ENCODE data around the gene PROB1. TPM values are rescaled to one million over a fixed set of nuclear protein-coding genes. Genes with fewer than 3 reads are reported as not detected.
"Not testable (repeated sequence)": the region's sequence is repeated elsewhere in the genome, so short reads cannot be mapped to it uniquely, and the experiment has no call there.

The PROB1 gene
- total RNA-seq, 1 experiment from 2014 or later, result not detected

DNA sequence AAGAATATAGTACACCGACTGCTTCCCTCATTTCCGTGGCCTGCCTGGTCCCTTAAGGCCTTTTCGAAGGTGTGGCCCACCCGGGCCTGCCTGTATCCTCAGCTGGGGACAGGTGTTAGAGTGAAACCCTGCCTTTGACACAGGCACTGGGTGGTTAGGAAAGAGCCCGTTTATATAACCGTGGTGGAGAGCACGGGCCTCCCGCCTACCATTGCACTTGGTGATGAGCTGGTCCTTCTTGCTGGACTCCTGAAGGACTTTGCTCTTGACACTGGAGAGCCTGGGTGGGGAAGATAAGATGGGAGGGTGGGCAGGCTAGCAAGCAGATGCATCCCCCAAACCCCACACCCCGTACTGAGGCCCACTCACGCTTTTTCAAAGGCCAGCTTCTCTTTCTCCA is 6.6 kb upstream of the PROB1 start:
- in situ Hi-C loops (cut with HindIII; ENCODE audit: low pct_unique_long_range_greater_than_20kb, low sequenced_read_pairs), result loop anchor here (25.0 kb wide), 1 partner anchor 111 kb away; no protein-coding TSS in a partner anchor

DNA sequence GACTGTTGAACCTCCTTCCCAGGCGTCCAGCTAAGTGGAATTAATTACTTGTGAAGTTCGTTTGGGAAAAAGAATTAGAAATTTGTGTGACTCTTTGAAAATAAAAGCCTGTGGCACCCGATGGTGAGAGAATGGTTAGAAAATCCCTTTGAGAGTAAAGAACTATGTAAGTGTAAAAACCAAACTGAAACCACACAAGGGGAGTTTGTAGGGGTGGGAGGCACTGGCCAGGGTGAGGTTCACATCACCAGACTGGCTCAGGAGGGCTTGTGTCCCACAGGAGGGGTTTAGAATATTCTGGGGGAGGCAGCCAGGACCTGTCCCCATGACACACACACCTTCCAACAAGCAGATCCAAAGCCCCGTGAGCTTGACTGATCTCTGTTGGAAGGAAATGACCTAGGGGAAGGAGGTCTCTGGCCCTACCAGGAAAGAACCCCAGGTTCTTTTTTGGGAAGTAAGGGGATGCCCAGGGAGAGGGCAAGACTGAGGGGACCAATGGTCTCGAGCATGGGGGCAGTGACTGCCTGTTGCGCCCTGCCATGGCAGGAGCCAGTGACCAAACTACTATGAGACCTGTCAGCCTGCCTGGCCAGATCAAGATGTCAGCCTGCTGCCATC is 4.7 kb upstream of the PROB1 start:
- DNase-seq (ENCODE audit: low read depth), result no peak
- in situ Hi-C loops (cut with HindIII; ENCODE audit: low pct_unique_long_range_greater_than_20kb, low sequenced_read_pairs), result loop anchor here (25.0 kb wide), 1 partner anchor 113 kb away; no protein-coding TSS in a partner anchor

More for the DNA sequence above, 6.6 kb upstream of the PROB1 start:
- no peak for DNase-seq (ENCODE audit: low read depth)

DNA sequence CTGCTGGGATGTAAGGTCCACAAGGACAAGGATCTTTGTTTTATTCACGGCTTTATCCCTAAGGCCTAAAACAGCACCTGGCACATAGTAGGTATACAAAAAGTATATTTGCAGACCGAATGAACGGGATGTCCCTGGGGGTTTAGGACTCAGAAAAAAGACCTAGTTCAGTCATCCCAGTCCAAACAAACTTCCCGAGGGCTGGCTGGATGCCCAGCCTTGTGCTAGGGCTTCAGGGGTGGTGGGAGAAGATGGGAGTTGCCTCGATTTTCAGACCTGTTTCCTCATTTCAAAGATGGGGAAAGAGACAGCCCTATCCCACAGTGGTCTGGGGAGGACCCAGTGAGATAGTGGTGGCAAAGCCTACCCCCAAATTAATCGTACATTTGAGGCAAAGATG is 3.0 kb upstream of the PROB1 start:
- in situ Hi-C loops (cut with HindIII; ENCODE audit: low pct_unique_long_range_greater_than_20kb, low sequenced_read_pairs), result no loop called here
- no peak for DNase-seq (ENCODE audit: low read depth)

DNA sequence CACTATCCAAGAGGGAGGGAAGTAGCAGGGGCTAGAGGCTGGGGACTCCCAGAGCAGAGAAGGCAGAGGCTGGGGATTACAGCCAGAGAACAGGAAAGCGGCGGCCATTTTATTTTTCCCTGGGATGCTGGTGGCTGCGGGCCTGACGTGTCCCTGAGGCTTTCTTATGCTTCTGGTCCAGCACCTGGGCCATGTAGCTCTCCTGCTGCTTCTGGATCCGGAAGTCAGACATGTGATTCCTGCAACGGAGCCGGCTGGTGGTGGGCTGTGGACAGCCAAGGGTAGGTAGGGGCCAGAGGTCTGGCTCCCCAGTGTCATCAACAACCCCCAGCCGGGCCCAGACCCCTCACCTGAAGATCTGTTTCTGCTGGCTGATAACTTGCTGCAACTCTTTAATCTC is 1.8 kb upstream of the PROB1 start:
- no peak for DNase-seq (ENCODE audit: low read depth)
- in situ Hi-C loops (cut with HindIII; ENCODE audit: low pct_unique_long_range_greater_than_20kb, low sequenced_read_pairs), result no loop called here

DNA sequence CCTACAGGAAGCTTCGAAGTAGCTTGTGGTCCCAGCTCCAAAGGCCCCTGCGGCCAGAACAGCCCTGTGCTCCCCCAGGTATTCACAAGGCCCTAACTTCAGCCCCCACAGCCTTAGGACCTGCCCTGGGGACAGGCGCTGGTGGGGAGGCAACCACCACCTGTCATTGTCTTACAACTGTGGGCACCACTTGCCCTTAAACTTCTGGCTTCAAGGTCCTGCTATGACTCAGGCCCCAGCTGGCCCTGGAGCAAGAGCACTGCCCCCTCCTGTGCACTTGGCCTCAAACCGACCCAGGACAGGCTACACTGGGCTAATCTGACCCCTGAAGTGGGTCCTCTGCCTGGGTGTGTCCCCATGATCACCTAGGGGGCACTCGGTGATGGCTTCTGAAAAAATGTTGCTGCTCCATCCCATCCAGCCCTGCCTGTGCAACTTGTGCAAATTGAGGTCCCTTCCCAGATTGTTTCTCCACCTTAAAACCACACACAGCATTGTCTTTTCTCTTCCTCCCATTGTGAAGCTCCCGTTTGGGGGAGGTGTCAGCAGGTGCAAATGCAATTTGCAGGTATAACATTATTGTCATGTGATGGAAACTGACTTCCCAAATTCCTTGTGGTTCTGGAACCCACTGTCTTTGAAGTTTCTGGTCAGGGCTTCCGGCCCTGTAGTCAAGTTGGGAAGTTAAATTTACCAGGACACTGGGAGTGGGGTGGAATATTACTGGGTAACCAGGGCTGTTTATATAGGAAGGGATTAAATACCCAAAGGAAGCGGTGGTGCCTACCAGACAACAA is 1.1 kb upstream of the PROB1 start:
- DNase-seq (ENCODE audit: low read depth), result no peak
- in situ Hi-C loops (cut with HindIII; ENCODE audit: low pct_unique_long_range_greater_than_20kb, low sequenced_read_pairs), result no loop called here

DNA sequence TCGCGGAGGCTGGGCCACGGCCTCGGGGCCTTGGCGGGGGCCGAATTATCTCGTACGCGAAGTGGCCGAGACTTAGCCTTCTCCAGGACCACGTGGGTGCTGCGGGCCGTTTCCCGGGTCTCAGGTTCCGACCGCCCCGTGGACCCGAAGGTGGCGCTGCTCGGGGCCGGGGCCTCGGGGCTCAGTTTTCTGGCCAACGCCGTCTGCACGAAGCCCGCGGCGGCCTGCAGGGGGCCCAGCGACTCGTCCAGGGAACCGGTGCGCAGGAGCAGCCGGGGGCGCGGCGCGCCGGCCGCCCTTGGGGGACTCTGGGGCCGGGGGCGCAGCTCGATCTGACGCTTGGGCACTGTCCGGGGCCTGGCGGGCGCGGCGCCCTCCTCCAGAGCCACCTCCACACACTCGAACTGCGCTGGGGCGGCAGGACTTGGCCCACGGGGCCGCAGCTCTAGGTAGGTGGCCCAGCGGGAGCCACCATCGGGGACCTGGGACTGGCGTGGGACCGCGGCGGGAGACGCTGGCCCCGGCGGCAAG is 716 bp downstream of the PROB1 start:
- in situ Hi-C loops (cut with HindIII; ENCODE audit: low pct_unique_long_range_greater_than_20kb, low sequenced_read_pairs), result no loop called here
- DNase-seq (ENCODE audit: low read depth), result no peak

DNA sequence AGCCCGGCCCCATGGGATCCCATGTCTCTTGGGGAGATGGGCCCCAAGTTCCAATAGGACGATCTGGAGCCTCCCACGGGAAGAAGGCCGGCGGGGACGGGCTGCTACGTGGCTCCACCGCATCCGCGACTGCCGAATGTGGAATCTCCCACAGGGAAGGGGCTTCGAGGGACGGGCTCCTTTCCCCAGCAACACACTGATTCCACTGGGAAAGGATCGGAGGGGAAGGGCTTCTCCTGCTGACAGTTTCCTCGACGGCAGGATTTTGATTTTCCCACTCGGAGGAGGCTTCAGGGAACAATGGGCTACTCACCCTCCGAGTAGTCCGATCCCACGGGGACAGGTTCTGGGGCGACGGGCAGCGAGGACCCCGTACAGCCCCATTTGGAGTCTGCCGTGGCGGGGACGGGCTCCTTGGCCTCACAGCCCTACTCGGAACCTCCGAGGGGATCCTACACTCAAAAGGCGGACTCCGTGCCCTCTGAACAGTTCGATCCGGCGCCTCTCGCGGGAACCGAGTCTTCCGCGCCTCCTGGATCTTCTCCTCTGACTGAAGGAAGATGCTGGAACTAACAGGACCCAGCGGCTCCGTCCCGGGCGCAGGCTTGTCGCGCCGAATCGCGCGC is 1.3 kb downstream of the PROB1 start:
- DNase-seq (ENCODE audit: low read depth), result no peak
- in situ Hi-C loops (cut with HindIII; ENCODE audit: low pct_unique_long_range_greater_than_20kb, low sequenced_read_pairs), result no loop called here

DNA sequence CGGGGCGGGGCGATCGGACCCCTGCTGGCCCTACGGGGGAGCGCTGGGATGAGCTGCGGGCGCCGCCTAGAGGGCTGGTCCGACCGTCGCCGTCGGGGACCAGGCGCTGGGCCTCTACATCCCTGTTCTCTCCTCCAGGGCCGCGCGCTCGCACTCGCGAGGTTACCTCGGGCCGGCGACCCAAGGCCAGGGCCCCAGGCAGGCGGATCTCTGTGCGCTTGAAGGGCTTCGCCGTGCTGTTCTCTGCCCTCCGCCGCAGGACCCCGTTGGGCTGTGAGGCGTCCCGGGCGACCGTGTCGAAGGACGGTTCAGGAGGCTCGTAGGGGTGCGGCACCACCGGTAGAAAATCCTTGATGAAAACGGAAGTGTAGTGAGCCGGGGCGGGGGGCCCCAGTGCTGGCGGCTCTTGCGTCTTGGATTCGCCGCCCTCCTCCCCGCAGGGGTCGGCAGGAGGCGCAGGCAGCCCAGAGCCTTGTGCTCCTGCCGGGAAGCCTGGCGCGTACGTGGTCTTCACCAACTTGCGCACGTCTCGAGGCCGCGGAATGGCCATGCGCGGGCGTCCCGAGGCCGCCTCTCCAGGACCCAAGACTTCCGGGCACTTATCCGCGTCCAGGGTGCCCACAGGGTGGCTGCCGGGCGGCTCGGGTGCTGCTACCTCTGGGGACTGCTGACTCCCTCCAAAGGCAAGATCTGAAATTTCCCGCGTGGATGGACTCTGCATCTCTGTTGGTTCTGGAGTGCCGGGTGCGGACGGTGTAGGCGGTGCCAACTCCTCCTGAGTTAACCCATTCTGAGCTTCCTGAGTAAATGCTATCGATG is 2.0 kb downstream of the PROB1 start:
- in situ Hi-C loops (cut with HindIII; ENCODE audit: low pct_unique_long_range_greater_than_20kb, low sequenced_read_pairs), result no loop called here
- no peak for DNase-seq (ENCODE audit: low read depth)

DNA sequence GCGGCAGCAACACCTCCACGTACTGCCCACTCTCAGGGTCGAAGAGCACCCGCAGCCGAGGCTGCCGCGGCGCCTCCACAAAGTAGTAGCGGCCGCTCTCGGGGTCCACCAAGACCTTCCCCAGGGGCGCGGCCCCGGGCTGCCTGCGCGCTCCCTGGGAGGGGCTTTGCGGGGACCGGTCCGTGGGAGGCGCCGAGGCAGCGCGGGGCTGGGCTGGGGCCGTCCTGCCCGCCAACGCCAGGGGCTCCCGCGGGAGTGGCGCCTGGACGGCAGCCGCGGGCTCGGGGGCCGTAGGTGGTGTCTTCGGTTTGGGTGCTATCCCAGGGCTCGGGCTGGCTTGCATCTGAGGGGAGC is 2.6 kb downstream of the PROB1 start:
- in situ Hi-C loops (cut with HindIII; ENCODE audit: low pct_unique_long_range_greater_than_20kb, low sequenced_read_pairs), result no loop called here
- no peak for DNase-seq (ENCODE audit: low read depth)

DNA sequence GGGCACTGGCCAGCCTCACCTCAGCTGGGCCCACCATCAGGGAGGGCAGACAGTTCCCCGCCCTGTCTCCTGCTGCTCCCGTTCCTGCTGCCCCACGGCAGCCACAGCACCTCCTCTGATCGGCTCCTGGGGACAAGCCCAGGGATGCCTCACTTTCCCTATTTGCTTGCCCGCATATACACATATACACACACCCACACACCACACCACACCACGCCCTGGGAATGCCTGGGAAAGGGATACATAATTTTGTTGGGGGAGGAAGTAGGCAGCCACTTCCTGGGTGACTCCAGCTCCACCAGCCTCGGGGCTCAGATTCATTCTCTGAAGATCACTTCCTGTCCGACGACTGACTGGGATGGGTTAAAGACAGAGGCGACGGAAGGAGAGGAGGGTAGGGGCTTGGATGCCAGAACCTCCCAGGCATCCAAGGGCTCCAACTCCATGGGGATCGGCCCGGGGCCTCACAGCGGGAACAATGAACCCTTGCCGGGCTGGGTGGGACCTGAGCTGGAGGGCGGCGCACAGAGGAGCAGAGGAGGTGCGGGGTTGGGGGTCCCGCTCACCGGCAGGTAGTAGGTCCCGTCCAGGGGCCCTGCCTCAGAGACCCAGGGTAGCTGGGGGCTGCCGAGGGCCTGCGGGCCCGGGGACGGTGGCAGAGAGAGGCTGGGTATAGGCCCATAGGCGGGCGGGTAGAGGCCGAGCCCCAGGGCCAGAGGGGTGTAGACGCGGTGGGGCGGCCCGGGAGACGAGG is 3.2 kb downstream of the PROB1 start:
- no peak for DNase-seq (ENCODE audit: low read depth)
- in situ Hi-C loops (cut with HindIII; ENCODE audit: low pct_unique_long_range_greater_than_20kb, low sequenced_read_pairs), result no loop called here

DNA sequence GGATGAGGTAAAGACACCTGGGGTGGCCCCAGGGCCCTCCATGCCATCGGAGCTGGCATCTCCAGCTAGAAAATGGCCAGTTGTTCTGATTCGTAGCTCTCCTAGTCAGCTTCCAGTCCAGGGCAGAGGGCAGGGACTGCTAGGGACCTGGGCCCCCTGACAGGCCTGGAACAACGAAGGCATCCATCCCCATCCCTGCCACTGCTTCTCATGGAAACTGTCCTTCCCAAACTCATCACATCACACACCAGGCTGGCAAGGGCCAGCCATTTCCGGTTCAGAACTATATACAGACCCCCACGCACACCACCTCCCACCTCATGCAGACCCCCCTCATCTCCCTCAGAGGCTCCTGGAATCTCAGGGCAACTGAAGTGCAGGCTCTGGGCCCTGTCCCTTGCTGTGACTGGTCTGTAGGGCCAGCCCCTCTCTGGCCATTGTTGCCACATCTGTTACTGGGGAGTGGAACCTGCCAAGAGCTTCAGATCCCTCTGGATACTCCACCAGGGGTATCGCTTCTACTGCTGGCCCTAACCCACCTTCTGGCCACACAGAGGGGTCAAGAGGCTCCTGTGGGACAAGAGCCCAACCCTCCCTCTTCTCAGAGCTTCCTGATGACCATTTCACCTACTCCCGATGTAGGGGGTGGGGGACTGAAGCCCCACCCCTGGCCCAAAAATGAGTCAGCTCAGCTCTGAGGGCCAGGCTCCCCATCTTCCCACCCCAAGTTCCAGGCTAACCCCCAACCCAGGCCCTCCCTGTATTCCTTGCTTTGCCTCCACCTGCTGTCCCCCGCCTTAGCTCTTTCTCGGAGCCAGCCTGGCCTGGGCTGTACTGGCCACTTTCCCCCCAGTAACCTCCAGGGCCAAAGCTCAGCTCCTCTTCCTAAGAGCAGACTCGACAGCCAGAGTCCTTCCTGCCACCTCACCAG is 4.0 kb downstream of the PROB1 start:
- in situ Hi-C loops (cut with HindIII; ENCODE audit: low pct_unique_long_range_greater_than_20kb, low sequenced_read_pairs), result no loop called here
- no peak for DNase-seq (ENCODE audit: low read depth)

DNA sequence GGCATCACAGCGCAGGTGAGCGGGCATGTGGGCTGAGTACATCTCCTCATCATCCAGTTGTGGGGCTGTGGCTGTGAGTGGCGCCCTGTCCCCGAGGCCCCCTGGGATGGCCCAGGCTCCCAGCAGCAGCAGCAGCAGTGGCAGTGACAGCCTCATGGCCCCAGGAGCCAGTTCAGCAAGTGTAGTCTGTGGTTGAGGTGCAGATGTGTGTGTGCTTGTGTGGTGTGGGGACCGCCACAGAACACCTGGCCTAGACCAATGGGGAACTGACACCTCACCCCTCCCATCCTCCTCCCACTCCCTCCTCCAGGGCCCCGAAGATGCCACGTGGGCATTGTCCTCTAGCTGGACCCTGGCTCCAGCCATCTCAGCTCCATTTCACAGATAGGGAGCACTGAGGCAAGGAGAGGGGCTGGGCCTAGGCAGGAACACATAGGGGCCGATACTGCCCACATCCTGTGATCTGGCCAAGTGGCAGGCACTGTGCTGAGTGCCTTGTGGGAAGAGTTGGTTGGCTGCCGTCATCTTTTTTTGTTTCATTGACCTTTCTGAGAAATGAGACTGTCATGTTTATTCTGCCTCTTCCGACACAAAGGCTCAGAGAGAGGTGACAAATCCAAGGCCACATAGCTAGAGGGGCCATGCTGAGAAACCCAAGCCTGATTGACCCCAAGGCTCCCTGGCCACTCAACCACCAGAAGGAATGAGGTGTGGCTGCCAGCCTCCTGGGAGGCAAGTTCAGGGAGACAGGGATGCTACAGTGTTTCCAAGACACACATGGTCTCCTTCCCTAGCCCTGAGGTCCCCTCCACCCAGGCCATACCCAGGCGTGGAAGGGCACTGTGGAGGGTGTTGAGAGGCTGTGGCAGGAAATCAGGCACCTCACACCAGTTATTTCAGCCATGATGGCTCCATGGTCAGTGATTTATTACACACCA is 4.9 kb downstream of the PROB1 start, which contains the start of gene MZB1:
Gene MZB1, minus strand, starts transcription at position 213 of the 938 bp plus-strand sequence. Its CDS starts 57 bp downstream, at position 156.
- in situ Hi-C loops (cut with HindIII; ENCODE audit: low pct_unique_long_range_greater_than_20kb, low sequenced_read_pairs), result no loop called here
- DNase-seq (ENCODE audit: low read depth), result no peak

DNA sequence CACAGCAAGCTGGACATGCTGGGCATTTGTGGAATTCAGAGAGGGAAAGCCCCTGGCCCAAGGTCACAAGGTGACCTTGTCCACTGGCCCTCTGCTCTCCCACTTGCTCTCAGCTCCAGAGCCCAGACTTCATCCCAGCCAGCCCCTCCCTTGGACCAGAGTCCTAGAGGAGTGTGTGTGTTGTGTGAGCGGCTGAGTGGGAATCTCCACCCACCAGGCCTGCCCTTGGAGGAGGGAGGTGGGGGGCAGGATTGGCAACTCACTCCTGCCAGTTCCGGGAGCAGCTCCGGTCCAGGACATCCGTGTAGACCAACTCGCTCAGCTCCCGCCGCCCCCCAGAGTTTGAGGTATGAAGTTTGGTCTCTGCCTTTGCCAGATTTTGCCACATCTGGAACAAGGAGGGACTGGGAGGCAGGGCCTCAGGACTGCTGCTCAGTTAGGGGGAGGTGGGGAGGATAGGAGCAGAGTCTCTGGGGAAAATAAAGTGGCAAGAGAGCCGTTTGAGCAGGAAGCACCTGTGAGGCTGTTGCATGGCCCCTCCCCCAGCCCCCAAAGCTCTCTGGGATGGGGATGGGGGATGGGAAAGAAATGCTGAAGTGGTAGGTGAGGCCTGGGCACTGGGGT is 6.6 kb downstream of the PROB1 start:
- no peak for DNase-seq (ENCODE audit: low read depth)
- in situ Hi-C loops (cut with HindIII; ENCODE audit: low pct_unique_long_range_greater_than_20kb, low sequenced_read_pairs), result no loop called here

DNA sequence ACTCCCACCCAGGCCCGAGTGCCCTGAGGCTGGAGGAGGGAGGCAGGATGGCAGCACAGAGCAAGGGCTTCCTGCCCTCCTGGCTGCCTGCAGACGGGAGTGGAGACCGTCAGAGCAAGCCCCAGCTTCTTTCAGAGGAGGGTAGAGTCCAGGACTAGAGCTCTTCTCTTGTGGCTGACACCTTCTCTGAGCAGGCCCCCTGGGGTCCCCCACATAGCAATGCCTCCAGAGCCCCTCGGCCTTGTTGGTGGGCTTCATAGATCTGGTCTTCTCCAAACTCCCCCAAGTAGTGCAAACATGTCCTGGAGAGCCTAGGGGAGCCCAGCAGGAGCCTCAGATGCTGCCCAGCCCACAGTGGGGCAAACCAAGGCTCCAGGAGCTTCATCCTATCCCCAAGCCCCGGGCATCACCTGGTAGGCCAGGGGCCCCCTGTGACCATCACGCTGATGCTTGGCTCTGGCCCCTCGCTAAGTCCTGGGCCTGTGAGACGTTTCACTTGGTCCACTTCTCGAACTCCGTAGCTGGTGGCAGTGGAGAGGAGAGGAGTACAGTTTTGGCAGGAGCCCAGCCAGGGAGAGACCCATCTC is 7.2 kb downstream of the PROB1 start:
- no peak for DNase-seq (ENCODE audit: low read depth)
- in situ Hi-C loops (cut with HindIII; ENCODE audit: low pct_unique_long_range_greater_than_20kb, low sequenced_read_pairs), result no loop called here

DNA sequence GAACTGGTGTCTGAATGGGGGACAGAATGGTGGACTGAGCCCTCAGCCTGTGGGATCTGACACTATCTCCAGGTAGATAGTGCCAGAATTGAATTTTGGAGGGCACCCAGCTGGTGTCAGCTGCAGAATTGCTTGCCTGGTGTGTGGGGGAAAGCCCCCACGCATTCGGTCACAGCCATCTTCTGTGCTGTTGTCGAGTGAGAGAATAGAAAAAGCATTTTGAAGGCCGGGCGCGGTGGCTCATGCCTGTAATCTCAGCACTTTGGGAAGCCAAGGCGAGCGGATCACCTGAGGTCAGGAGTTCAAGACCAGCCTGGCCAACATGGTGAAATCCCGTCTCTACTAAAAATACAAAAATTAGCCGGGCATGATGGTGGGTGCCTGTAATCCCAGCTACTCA is 7.9 kb downstream of the PROB1 start:
- DNase-seq (ENCODE audit: low read depth), result not testable (repeated sequence)

More for the DNA sequence above, 7.9 kb downstream of the PROB1 start:
- in situ Hi-C loops (cut with HindIII; ENCODE audit: low pct_unique_long_range_greater_than_20kb, low sequenced_read_pairs), result not testable (repeated sequence)
